ENCODE measurements around the gene KIAA0586.

The KIAA0586 gene

DNA sequence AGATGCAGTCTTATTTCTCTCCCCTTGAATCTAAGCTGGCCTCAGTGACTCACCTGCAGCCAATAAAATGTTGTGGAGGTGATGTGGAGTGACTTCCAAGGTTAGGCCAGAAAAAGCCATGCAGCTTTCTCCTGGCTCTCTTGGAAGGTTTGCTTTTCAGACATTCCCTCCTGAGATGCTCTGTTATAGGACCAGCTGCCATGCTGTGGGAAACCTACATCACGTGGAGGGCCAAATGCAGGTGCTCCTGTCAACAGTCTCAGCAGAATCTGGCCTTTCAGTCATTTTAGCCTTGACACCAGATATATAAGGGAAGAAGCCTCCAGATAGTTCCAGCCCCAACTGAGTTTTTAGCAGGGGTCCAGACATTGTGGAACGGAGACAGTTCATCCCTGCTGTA lies 172.2 kb downstream of the KIAA0586 start:
- no peak for DNase-seq

Measured in activated CD8-positive, alpha-beta memory T cell treated with anti-CD3 and anti-CD28 coated beads, Interleukin-2, amount 50 U/mL, for 48 hours (primary cell).